Mesenchymal stem cell (in vitro differentiated cells and primary cell): ENCODE data around the gene CNGB1.

ENCODE experiments used
- DNase-seq: peaks from one replicate; pipeline ENCODE4 v3.0.0-alpha.2; 2013
- H2AFZ ChIP-seq: one replicate; pipeline ENCODE4 v1.6.1; 2013; ENCODE audit warnings: low read depth, mild to moderate bottlenecking, control low read depth, inconsistent platforms, low read length, moderate library complexity
- H2AK5ac ChIP-seq: 2 replicates; pipeline ENCODE4 v1.6.1; 2013; ENCODE audit warnings: low read length, moderate library complexity, mild to moderate bottlenecking, inconsistent platforms; ENCODE audit not compliant: severe bottlenecking
- H2BK120ac ChIP-seq: one replicate; pipeline ENCODE4 v1.6.1; 2013; ENCODE audit warnings: low read depth, mild to moderate bottlenecking, inconsistent platforms, low read length, moderate library complexity
- H2BK12ac ChIP-seq, 2 experiments: one replicate each; pipeline ENCODE4 v1.6.1; 2013; ENCODE audit warnings: inconsistent platforms in 2 of 2, low read length in 2 of 2, mild to moderate bottlenecking in 2 of 2, moderate library complexity in 2 of 2, control low read depth in 1 of 2
- H2BK15ac ChIP-seq: one replicate; pipeline ENCODE4 v1.6.1; 2013; ENCODE audit warnings: mild to moderate bottlenecking, low read depth, inconsistent platforms; ENCODE audit not compliant: poor library complexity, severe bottlenecking
- H2BK5ac ChIP-seq: 2 replicates; pipeline ENCODE4 v1.6.1; 2013; ENCODE audit warnings: low read depth, mild to moderate bottlenecking, low read length, control low read depth, inconsistent platforms; ENCODE audit not compliant: poor library complexity, severe bottlenecking
- H3K14ac ChIP-seq, 2 experiments: one replicate each; pipeline ENCODE4 v1.6.1; 2013; ENCODE audit warnings: inconsistent platforms in 2 of 2, low read length in 2 of 2, control low read depth in 1 of 2, mild to moderate bottlenecking in 1 of 2, moderate library complexity in 1 of 2
- H3K18ac ChIP-seq, 2 experiments: one replicate each; pipeline ENCODE4 v1.6.1; 2013; ENCODE audit warnings: inconsistent platforms in 2 of 2, low read length in 2 of 2, control low read depth in 1 of 2, low read depth in 1 of 2, mild to moderate bottlenecking in 1 of 2
- H3K23ac ChIP-seq, 2 experiments: one replicate each; pipeline ENCODE4 v1.6.1; 2013; ENCODE audit warnings: inconsistent platforms in 2 of 2, low read length in 2 of 2, mild to moderate bottlenecking in 2 of 2, moderate library complexity in 2 of 2, control low read depth in 1 of 2
- H3K27ac ChIP-seq: 2 replicates; pipeline ENCODE4 v1.5.1; 2013; ENCODE audit warnings: mild to moderate bottlenecking, moderate library complexity, low read length, control low read depth, inconsistent platforms; ENCODE audit not compliant: poor library complexity, severe bottlenecking
- H3K27me3 ChIP-seq, 2 experiments: 2 replicates each; pipeline versions ENCODE4 v1.6.1 to v1.7.0; 2013; ENCODE audit warnings: low read length in 2 of 2, mild to moderate bottlenecking in 2 of 2, moderate library complexity in 2 of 2, control low read depth in 1 of 2, inconsistent platforms in 1 of 2; ENCODE audit not compliant: control insufficient read depth in 1 of 2, insufficient read depth in 1 of 2
- H3K36me3 ChIP-seq, 2 experiments: 2 replicates each; pipeline versions ENCODE4 v1.6.1 to v1.7.0; 2013; ENCODE audit warnings: low read length in 2 of 2, control low read depth in 1 of 2, inconsistent platforms in 1 of 2, low read depth in 1 of 2, mild to moderate bottlenecking in 1 of 2; ENCODE audit not compliant: insufficient read depth in 2 of 2, control insufficient read depth in 1 of 2
- H3K4ac ChIP-seq, 2 experiments: one replicate each; pipeline ENCODE4 v1.6.1; 2013; ENCODE audit warnings: inconsistent platforms in 2 of 2, low read length in 2 of 2, mild to moderate bottlenecking in 2 of 2, moderate library complexity in 2 of 2, control low read depth in 1 of 2, low read depth in 1 of 2
- H3K4me1 ChIP-seq: 2 replicates; pipeline ENCODE4 v1.6.1; 2013; ENCODE audit warnings: low read depth, low read length, control low read depth; ENCODE audit not compliant: control insufficient read depth, insufficient read depth
- H3K4me2 ChIP-seq: 2 replicates; pipeline ENCODE4 v1.6.1; 2013; ENCODE audit warnings: low read length, mild to moderate bottlenecking, inconsistent platforms; ENCODE audit not compliant: poor library complexity, severe bottlenecking
- H3K4me3 ChIP-seq, 2 experiments: 2 replicates each; pipeline versions ENCODE4 v1.5.1 to v1.7.0; 2013; ENCODE audit warnings: low read length in 2 of 2, mild to moderate bottlenecking in 2 of 2, control low read depth in 1 of 2, low read depth in 1 of 2; ENCODE audit not compliant: insufficient read depth in 1 of 2
- H3K79me1 ChIP-seq: replicated peaks from 2 replicates; pipeline ENCODE4 v1.6.1; 2013; ENCODE audit warnings: mild to moderate bottlenecking, control low read depth, low read length, inconsistent platforms; ENCODE audit not compliant: poor library complexity, severe bottlenecking
- H3K9ac ChIP-seq: 2 replicates; pipeline ENCODE4 v1.7.0; 2013; ENCODE audit warnings: mild to moderate bottlenecking, low read length, moderate library complexity
- H3K9me3 ChIP-seq: 2 replicates; pipeline ENCODE4 v1.7.0; 2013; ENCODE audit warnings: mild to moderate bottlenecking, low read length; ENCODE audit not compliant: control insufficient read depth
- H4K8ac ChIP-seq: one replicate; pipeline ENCODE4 v1.6.1; 2013; ENCODE audit warnings: inconsistent platforms, mild to moderate bottlenecking, low read length, moderate library complexity
- H4K91ac ChIP-seq: one replicate; pipeline ENCODE4 v1.6.1; 2013; ENCODE audit warnings: mild to moderate bottlenecking, low read length, inconsistent platforms
- WGBS: methylation state at CpG from one replicate; pipeline ENCODE4 v1.1.7; 2013; ENCODE audit warnings: mixed read lengths; 5-methylcytosine and 5-hydroxymethylcytosine counted together

Gene CNGB1

DNA sequence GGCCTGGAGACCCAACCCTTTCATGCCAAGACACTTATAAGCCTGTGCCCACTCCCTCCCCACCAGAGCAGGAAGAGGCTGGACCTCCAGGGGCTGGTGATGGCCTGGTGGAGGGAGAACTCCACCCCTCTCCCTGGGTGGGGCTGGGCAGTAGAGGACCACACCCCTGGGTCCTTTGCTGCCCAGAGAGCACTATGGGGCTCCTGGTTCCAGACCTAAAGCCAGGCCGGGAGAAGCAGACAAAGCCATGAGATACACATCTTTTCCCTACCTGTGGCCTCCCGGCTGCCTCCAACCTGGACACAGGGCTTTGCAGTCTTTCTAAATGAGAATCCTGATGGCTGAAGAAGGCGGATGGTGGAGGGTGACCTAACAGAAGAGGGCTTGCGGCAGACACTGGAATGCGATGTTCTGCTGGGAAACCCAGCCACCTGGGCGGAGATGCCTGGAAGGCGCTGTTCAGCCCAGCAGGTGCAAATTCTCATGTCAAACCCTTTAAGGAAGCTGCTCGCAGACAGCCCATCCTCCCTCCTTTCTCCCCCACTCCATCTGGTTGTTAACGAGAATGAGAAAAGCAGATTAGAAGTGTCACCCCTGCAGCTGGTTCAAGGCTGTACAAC is 124.7 kb downstream of the CNGB1 start:
- Histone ChIP-seq H2AK5ac (peak overlapping the region; percentile 79), H3K27me3 (peaks cover 0 to 21% of the 10 kb centered on the region in 2 experiments), H3K9ac (no peak overlapping the region), H3K79me1 (no peaks in the 10 kb centered on the region), H3K14ac (no peak overlapping the region), H3K23ac (no peak overlapping the region), H3K18ac (no peak overlapping the region), H3K4me2 (peak overlapping the region; percentile 4), H2BK5ac (peak overlapping the region; percentile 71), H2BK12ac (no peak overlapping the region), H4K91ac (no peak overlapping the region), H3K9me3 (no peaks in the 10 kb centered on the region), H2BK15ac (no peak overlapping the region), H3K4ac (no peak overlapping the region), H2AFZ (no peak overlapping the region), H3K36me3 (no peaks in the 10 kb centered on the region), H3K4me3 (no peak overlapping the region), H3K27ac (peak overlapping the region; percentile 62), H2BK120ac (no peak overlapping the region), H3K4me1 (peaks cover 34% of the 10 kb centered on the region), H4K8ac (no peak overlapping the region)
- DNase-seq, result no peak
- 12% methylated on average over 6 of the region's 9 CpGs for WGBS

DNA sequence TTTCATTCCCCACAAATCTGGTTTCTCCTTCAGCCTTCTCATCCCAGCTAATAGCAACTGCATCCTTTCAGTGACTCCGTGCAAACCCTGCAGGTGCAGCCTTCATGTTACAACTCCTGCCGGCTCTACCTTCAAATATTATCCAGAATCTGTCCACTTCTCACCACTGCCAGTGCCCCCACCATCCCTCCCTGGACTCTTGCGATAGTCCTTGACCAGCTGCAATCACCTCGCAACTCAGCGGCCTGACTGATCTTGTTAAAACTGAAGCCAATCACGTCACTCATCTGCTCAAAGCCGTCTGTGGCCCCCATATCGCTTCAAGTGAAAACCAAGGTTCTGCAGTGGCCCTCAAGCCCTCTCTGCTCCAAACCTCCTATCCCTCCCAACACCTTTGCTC is 125.8 kb downstream of the CNGB1 start:
- no peak overlapping the region for H3K18ac ChIP-seq
- no peak overlapping the region for H4K91ac ChIP-seq
- peaks cover 37% of the 10 kb centered on the region for H3K4me1 ChIP-seq
- H4K8ac ChIP-seq, result no peak overlapping the region
- no peak overlapping the region for H2BK12ac ChIP-seq
- H2BK120ac ChIP-seq, result no peak overlapping the region
- 78% methylated on average over 8 of the region's 8 CpGs for whole genome bisulfite sequencing
- no peak overlapping the region for H2BK15ac ChIP-seq
- no peaks in the 10 kb centered on the region for H3K9me3 ChIP-seq
- peak overlapping the region; percentile 62 for H3K27ac ChIP-seq
- peaks cover 2% of the 10 kb centered on the region for H3K79me1 ChIP-seq
- no peak for DNase-seq
- no peaks in the 10 kb centered on the region for H3K36me3 ChIP-seq
- H3K14ac ChIP-seq, result no peak overlapping the region
- H2AFZ ChIP-seq, result no peak overlapping the region
- no peak overlapping the region for H3K4me2 ChIP-seq
- no peak overlapping the region for H3K9ac ChIP-seq
- H3K23ac ChIP-seq, result no peak overlapping the region
- peak overlapping the region; percentile 65 for H2AK5ac ChIP-seq
- no peak overlapping the region for H3K4me3 ChIP-seq
- H3K4ac ChIP-seq, result no peak overlapping the region
- H2BK5ac ChIP-seq, result peak overlapping the region; percentile 9
- H3K27me3 ChIP-seq, result peaks cover 0 to 24% of the 10 kb centered on the region in 2 experiments

DNA sequence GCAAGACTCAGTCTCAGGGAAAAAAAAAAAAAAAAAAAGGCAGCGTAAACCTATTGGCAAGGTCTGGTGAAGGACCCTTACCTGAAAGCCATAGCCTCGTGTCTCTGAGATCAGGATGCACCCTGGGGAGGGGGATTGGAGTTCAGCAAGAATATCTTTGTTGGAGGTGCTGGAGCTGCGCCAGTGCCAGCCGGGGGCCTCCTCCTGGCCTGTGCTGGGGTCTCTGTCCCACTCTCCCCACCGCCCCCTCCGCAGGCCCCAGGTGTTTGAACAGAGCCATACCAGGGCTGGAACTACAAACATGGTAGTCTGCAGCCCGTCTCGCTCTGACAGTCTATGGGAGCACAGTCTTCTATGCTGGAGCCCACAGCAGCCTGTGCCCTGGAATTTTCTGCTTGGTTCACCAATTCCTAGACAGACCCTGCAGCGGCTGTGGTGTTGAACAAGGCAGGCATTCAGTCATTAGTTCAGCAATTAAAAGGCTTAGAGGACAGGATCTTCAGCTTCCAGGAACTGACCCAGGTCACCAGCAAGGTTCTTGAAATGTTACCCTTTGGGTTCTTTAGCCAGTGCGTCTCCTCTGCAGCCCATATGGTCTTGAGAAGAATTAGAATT is 126.4 kb downstream of the CNGB1 start:
- H2AFZ ChIP-seq, result no peak overlapping the region
- no peaks in the 10 kb centered on the region for H3K9me3 ChIP-seq
- no peak overlapping the region for H3K18ac ChIP-seq
- H2BK12ac ChIP-seq, result no peak overlapping the region
- H3K4me1 ChIP-seq, result peaks cover 37% of the 10 kb centered on the region
- WGBS, result 88% methylated on average over 10 of the region's 10 CpGs
- no peaks in the 10 kb centered on the region for H3K36me3 ChIP-seq
- peak overlapping the region; percentile 65 for H2AK5ac ChIP-seq
- peaks cover 2% of the 10 kb centered on the region for H3K79me1 ChIP-seq
- no peak overlapping the region for H2BK15ac ChIP-seq
- peak overlapping the region; percentile 62 for H3K27ac ChIP-seq
- H4K91ac ChIP-seq, result no peak overlapping the region
- H2BK5ac ChIP-seq, result peak overlapping the region; percentile 21
- no peak overlapping the region for H3K23ac ChIP-seq
- H3K4me2 ChIP-seq, result no peak overlapping the region
- H3K9ac ChIP-seq, result no peak overlapping the region
- H4K8ac ChIP-seq, result no peak overlapping the region
- H3K27me3 ChIP-seq, result peaks cover 0 to 24% of the 10 kb centered on the region in 2 experiments
- no peak overlapping the region for H2BK120ac ChIP-seq
- DNase-seq, result no peak
- no peak overlapping the region for H3K4ac ChIP-seq
- no peak overlapping the region for H3K14ac ChIP-seq
- H3K4me3 ChIP-seq, result no peak overlapping the region

DNA sequence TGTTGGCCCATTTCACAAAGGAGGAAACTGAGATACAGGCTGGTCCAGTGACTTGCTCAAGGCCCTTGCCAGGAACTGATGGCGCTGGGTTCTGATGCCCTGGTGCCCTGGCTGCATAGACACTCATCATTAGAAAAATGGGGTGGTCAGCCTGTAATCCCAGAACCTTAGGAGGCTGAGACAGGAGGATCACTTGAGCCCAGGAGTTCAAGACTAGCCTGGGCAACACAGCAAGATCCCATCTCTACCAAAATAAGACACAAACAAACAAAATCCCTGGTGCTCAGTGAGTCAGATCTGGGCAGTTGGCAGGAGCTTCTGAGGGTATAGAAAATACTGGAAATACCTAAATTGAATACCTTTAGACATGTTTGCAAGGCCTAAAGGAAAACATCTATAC is 127.5 kb downstream of the CNGB1 start:
- no peak overlapping the region for H2AFZ ChIP-seq
- no peak for DNase-seq
- no peak overlapping the region for H4K91ac ChIP-seq
- peak overlapping the region; percentile 95 for H2AK5ac ChIP-seq
- peaks cover 2% of the 10 kb centered on the region for H3K79me1 ChIP-seq
- H3K36me3 ChIP-seq, result no peaks in the 10 kb centered on the region
- H3K27ac ChIP-seq, result peak overlapping the region; percentile 97
- no peak overlapping the region for H2BK15ac ChIP-seq
- WGBS, result 100% methylated on average over 1 of the region's 1 CpG
- no peak overlapping the region for H3K4me2 ChIP-seq
- H2BK120ac ChIP-seq, result no peak overlapping the region
- no peak overlapping the region for H4K8ac ChIP-seq
- H3K9me3 ChIP-seq, result no peaks in the 10 kb centered on the region
- H3K4me3 ChIP-seq, result no peak overlapping the region
- no peak overlapping the region for H3K4ac ChIP-seq
- H3K18ac ChIP-seq, result no peak overlapping the region
- peak overlapping the region; percentile 60 for H2BK5ac ChIP-seq
- no peak overlapping the region for H3K9ac ChIP-seq
- no peak overlapping the region for H3K14ac ChIP-seq
- no peak overlapping the region for H3K23ac ChIP-seq
- H3K4me1 ChIP-seq, result peaks cover 37% of the 10 kb centered on the region
- H2BK12ac ChIP-seq, result no peak overlapping the region
- H3K27me3 ChIP-seq, result peaks cover 0 to 26% of the 10 kb centered on the region in 2 experiments
